ENCODE measurements around the gene DGKB.

DNA sequence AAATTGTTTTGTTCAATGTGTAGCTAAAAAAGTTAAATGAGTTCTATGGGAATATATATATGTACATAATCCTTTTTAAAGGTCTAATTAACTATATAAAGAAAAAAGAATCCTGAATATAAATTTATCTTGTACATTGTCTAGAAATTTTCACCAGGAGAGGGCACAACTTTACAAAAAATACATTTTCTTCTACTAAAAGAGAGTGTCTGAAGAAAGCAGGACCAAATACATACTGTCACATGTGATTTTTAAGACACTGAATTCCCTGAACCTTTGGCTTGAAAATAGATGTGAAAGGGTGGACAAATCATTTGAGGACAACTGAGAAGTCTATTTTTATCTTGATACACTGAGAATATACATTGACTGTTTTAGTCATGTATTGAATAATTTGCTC is 204.3 kb downstream of the DGKB start:
- TF ChIP-seq TAF1 (IDR thresholded peaks at IDR 0.05; ENCODE audit: low read depth, low read length) (no peak), POLR2A (IDR thresholded peaks at IDR 0.05; ENCODE audit: low read depth, low read length) (no peak), POLR2AphosphoS5 (IDR thresholded peaks at IDR 0.05; ENCODE audit: low read depth, low read length) (no peak), PAX5 (IDR thresholded peaks at IDR 0.05; ENCODE audit: insufficient read depth, low read length, severe bottlenecking) (no peak)
